DMS153 (cell line): ENCODE data around the gene TAS2R60.
"Not testable (repeated sequence)": the region's sequence is repeated elsewhere in the genome, so short reads cannot be mapped to it uniquely, and the experiment has no call there.

Source experiments
- DNase-seq: peaks from one replicate; lab custom pipeline; 2025; lab: John Stamatoyannopoulos, UW

TAS2R60 gene, protein sequence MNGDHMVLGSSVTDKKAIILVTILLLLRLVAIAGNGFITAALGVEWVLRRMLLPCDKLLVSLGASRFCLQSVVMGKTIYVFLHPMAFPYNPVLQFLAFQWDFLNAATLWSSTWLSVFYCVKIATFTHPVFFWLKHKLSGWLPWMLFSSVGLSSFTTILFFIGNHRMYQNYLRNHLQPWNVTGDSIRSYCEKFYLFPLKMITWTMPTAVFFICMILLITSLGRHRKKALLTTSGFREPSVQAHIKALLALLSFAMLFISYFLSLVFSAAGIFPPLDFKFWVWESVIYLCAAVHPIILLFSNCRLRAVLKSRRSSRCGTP

DNA sequence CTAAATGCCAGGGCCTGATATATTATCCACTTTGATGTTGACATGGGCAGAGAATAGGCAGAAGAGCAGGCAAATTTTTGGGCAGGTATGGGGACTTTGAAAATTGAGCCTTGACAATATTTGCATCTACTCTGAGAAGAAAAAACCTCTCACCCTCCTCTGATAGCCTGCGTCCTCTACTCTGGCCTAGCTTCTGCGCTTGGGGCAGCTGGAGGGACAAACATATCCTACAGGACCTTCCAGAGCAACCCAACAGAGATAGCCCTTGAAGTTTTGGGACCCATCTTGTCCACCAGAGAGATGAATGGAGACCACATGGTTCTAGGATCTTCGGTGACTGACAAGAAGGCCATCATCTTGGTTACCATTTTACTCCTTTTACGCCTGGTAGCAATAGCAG lies at the start of gene TAS2R60:
Gene TAS2R60 (plus strand): TSS at position 301 of the 400 bp plus-strand sequence. CDS start 0 bp downstream, at position 301.
- no peak for DNase-seq

DNA sequence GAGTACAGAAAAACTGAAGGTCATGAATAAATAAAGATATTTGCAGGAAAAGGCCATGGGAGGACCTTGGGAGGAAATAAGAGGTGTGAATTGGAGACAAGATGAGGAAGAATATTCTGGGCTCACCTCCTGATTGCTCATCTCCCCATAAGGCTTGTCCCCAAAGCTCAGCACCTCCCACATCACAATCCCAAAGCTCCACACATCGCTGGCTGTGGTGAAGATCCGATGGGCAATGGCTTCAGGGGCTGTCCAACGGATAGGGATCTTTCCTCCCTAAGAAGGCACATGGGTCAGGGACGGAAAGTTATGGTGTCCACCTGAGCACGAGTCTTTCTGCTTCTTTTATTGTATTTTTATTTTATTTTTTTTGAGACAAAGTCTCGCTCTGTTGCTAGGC lies 49.2 kb upstream of the TAS2R60 start:
- DNase-seq = no peak

DNA sequence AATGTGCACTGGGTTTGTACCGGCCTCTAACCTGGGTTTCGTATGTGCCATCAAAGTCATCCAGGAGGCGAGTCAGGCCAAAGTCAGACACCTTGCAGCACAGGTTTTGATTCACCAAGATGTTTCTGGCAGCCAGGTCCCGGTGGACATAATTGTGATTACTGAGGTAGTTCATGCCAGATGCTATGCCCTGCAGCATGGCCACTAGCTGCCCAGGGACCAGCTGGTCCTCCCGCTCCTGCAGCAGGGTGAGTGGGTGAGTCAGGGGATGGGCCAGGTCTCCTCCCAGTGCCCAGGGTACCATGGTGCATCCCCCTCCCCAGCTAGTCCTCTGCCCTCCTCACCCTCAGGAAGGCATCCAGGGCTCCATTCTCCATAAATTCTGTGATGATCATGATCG lies 48.5 kb upstream of the TAS2R60 start:
- no peak for DNase-seq

DNA sequence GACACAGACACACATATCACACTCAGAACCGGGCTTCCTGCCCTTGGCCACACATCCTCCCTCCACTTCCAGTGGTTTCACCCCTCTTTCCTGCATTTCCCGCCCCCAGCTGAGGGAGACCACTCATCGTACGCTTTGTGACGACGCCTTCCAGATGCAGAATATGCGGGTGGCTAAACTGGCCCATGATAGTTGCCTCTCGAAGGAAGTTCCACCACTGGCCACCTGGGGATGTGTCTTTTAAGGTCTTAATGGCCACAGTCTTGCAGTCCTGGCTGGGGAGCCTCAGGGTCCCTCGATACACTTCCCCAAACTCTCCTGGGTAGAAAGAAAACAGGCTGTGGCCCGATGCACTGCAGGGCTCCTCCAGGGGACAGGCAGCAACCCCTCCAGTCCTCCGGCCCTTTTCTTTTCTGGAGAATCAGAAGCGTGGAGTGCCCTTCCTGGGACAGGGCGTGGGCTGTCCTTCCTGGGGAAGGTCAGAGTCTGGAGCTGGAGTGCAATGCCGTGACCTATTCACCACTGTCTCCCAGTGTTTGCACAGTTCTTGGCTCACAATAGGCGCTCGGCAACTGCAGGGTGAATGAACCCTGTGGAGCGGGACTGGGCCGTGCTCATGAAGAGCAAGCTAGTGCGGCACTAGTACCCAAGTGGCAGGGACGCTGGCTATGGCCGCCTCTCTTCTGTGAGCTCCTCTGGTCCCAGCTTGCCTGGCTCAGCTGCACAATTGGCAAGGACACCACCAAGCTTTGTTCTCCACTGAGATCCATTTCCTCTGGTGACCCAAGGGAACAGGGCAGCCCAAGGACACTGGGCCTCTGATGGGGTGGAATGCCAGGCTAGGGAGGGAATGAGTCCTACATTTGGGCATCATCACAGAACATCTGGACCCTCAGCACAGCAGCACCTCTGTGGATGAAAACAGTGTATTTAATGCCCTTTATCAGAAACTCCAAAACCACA lies 47.8 kb upstream of the TAS2R60 start:
- peak; percentile 22 for DNase-seq

DNA sequence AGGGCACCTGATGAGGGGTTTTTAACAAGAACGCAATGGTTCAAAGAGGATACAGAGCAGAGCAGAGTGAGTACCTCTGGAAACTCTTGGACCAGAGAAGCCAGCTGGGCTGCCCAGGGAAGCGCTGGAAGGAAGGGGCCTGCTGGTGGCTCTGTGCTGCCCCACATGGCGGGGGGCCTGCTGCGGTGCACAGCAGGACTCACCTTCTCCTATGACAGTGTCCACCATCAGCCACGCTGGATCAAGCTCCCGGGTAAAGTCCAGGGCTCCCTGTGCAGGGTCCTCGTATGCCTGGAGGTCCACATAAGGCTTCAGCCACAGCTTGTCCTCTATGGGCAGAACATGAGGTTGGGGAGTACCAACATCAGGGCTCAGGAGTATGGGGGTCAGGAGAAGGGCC lies 47.1 kb upstream of the TAS2R60 start:
- no peak for DNase-seq

DNA sequence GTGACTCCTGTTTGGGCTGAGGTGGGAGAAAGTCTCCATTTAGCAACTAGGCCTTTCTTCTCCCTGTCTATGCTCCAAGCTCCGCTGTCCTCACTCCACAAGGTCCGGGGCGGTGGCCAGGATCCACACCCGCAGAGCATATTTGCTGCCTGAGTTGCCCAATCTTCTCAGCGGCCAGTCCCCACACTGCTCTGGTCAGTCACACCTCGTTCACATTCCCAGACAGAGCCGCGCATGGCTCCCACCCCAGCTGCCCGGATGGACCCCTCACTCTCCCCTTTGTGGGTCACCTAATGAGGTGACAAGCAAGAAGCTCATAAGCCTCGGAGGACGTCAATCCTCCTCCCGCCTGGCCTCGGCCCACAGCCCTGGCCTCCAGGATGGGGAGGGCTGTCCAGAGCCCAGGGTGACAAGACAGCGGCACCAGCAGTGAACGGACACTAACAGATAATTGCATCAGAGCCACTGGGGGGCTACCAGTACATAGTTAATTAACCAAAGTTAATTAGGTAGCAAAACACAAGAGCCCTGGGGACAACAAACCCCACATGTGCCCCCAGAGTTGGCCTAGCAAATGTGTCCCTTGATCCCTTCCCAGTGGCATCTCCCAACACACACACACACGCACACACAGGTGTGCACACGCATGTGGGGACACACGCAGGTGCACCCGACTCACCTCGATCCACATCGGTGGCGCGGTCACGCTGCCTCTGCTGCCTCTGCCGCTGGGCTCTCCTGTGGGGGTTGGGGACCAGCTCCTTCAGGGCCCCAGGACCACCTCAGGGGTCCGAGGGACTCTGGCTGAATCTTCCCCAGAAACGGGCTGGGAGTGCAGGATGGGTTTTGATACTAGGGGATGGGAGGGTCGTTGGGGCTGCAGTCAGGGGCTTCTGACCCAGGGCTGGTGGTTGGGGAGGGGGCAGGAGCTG lies 46.4 kb upstream of the TAS2R60 start:
- DNase-seq = no peak

DNA sequence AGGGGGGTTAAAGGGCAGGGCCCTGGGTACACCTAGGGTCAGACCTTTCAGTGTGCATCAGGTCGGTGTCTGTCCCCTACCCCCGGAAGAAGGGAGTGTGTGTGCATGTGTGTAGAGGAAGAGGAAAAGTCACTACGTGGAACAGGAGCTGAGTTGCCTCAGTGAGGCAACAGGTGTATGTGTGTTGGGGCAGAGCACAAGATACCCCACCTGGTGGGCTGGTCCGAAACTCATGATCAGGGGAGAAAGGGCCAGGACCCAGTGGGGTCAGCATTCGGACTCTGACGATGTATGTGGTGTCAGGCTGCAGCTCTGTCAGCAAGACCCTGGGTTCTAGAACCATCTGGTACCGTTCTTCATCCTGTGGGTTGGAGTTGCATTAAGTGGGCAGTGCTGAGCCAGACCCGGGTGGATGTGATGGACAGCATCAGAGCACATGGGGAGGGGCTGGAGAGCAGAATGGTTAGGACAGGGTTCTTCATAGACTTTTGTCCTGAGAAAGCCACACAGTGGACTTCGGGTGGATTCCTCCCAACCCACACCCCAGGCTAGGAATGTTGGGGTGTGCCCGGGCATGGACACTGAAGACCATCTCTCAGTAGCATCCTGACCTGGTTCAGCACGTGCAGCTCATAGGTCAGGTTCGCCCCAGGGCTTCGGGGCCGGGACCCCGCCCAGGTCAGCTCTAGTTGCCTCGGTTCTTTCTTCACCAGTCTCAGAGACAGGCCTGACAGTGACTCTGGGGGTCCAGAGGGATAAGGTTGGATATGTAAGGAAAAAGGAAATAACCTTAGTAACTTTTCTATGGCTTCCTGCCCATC lies 45.3 kb upstream of the TAS2R60 start:
- no peak for DNase-seq

DNA sequence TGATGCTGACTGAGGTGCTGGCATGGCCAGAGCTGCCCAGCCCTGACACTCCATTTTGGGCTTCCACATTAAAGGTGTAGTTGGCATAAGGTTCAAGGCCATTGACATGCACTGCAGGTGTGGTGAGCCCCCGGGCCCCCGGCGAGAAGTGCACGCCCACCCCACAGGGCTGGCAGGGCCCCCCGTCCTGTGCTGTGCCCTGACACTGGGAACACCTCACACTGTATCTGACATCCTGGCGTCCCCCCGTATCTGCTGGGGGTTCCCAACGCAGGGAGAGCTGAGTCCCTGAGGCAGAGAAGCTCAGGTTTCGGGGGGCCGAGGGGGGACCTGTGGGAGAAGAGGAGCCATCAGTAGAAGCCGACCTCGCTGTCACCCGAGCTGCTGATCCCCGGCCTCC lies 44.6 kb upstream of the TAS2R60 start:
- DNase-seq = no peak

DNA sequence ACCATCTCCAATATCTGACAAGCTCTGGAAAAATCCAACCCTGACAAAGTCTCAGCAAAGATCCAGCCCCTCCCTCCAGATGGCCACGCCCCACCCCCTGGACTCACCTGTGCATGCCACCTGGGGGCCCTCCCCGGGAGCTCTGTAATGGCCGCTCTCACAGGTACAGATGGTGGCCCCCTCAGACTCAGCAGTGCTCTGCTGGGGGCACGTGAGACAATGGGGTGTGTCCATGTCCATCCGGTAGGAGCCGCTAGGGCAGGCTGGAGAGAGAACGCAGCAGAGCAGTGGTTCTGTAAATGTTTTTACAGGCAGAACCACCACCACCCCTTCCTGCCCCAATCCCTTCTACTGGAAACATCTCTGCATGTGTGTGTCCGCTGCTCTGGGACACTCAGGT lies 44.1 kb upstream of the TAS2R60 start:
- no peak for DNase-seq

DNA sequence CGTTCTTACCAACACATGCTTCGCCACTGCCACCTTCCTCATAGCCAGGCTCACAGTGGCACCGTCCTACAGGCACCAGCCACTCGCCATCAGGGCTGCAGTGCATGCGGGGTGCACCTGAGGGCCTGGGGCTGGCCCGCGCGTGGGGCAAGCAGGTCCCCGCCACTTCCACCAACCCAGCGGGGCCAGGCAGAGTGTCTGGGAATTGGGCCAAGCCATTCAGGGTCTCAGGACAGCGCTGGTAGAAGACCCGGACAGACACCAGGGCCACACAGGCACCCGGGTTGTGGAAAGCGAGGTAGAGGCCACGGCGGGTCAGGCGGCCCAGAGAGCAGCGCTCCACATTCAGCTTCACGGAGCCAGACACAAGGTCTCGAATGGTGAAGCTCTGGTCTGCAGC lies 43.6 kb upstream of the TAS2R60 start:
- DNase-seq = no peak

DNA sequence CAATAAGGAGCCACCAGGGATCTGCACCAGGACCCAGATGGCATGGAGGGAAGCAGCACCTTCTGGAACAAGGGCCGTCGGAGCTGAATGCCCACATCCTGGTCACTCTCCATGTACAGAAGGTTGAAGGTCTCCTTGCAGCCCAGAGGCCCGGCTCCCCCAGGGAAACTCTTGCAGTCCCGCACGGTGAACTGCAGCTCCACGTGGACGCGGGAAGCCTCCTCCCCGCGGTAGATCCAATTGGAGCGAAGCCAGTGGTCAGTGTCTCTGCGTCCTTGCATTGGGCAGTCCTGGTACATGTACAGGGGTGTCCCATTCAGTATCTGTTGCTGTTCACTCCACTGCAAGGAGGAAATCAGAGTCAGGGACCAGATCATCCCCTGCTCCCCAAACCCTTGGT lies 42.0 kb upstream of the TAS2R60 start:
- DNase-seq = no peak

DNA sequence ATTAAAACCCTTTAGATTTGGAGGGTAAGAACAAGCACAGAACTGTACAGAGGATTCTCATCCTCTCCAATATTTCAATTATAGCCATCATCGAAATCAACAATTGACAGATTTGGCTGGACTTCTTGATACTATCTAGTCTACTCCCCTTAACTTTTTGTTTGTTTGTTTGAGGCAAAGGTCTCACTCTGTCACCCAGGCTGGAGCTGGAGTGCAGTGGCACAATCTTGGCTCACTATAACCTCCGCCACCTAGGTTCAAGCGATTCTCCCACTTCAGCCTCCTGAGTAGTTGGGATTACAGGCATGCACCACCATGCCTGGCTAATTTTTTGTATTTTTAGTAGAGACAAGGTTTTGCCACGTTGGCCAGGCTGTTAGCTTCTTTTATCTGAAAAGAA lies 41.0 kb upstream of the TAS2R60 start:
- DNase-seq = not testable (repeated sequence)

DNA sequence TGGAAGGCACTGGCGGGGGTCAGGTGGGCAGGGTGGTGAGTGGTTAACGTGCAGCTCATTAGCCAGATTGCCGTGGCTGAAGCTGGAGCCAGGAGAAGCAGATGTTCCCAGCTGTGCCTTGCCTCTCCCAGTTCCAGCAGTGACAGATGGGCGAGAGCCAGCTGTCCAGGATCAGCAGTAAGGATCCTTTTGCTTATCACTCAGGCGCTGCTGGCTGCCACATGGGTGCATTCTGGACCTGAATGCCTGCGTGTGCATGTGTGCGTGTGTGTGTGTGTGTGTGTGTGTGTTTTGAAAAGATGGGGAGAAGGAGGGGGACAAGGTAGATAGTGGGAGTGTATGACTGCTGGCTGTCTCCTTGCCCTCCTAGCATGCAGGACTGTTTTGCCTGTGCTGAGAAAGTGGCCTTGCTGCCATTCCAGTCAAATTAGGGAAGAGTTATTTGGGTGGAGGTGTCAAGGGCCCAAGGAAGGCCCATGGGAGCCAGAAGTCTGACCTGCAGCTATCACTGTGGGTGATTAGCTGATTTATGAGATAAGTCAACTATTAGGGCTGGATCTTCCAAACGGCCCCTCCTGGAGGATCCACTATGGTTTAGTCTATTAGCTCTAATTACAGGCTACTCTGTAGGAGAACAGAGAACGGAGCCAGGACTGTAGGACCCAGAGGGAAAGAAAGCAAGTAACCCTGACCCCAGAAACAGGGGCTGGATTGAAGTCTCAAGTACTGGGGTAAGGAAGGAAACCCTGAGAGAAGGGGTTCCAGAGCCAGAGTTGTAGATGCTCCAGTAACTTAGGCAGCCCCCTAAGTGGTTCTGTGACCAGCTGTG lies 37.9 kb upstream of the TAS2R60 start:
- no peak for DNase-seq

DNA sequence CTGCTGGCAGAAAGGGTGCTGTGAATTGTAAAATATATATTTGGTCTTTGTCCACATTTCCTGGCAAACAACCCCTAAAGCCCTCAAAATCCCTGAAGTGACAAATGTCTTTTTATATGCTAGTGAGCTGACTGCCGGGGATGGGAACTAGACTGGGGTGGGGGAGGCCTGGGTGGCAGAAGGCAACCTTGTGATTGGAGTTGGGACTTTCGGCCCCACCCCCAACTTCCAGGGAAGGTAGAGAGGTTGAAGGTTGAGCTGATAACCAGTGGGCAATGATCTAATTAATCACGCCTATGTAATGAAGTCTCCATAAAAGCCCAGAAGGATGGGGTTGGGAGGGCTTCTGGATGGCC lies 37.3 kb upstream of the TAS2R60 start:
- no peak for DNase-seq

DNA sequence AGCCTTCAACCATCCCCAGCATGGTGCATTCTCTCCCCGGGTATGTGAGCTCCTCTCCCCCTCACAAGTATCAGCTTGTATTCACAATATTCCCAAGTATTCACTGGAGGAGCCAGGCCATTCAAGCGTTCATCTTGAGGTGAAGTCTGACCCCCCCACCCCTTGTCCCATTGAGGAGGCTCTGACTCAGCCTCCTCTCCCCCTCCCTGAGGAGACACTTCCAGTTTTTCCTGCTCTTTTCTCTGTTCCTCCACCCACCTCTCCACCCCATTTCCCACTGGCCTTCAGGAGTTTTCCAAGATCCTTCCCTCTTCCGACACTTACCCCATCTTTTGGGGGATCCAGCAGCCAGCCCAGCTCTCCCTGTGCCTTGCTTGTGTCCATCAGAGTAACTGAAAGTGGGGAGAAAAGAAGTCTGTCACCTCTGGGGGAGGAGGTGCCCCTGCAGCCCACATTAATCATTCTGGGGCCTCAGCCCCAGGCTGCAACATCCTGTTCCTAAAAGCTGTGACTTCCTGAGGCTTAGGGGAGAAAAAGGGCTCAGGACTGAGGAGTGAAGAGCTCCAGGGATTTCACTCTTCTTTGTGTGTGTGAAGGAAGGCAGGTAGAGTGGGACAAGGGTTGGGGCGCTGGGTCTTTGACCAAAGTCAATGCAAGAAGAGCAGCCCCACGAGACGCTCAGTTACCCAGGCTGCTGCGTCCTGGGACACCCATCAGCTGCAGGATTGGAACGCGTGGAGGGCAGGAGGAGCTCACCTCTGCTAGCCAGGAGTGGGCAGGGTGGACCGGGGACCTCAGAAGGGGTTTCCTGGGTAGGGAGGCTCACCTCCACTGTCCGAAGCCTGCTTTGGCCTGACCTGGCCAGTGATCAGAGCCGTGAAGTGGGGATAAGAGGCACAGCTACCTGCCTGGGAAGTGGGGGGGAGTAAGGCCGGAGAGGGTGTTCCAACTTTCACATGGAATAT lies 35.7 kb upstream of the TAS2R60 start:
- DNase-seq = no peak

DNA sequence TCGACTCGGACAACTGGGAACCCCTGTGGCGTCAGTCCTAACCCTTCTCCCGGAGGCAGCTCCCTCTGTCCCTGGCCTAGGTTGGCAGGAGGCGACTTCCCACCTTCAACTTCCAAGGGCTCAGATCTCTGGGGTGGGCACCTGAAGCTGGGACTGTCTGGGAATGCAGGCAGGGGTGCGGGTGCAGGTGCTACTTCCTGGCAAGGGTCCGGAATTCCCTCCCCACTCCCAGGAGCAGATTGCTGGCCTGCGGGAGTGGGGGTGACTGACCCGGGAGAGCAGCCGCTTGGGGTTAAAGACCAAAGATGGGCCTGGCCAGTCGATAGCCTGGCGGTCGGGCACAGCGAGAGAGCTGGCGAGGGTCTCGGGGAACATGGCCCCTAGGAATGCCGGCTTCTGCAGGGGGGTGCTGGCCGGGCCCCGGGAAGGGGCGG lies 35.0 kb upstream of the TAS2R60 start:
- DNase-seq = no peak

DNA sequence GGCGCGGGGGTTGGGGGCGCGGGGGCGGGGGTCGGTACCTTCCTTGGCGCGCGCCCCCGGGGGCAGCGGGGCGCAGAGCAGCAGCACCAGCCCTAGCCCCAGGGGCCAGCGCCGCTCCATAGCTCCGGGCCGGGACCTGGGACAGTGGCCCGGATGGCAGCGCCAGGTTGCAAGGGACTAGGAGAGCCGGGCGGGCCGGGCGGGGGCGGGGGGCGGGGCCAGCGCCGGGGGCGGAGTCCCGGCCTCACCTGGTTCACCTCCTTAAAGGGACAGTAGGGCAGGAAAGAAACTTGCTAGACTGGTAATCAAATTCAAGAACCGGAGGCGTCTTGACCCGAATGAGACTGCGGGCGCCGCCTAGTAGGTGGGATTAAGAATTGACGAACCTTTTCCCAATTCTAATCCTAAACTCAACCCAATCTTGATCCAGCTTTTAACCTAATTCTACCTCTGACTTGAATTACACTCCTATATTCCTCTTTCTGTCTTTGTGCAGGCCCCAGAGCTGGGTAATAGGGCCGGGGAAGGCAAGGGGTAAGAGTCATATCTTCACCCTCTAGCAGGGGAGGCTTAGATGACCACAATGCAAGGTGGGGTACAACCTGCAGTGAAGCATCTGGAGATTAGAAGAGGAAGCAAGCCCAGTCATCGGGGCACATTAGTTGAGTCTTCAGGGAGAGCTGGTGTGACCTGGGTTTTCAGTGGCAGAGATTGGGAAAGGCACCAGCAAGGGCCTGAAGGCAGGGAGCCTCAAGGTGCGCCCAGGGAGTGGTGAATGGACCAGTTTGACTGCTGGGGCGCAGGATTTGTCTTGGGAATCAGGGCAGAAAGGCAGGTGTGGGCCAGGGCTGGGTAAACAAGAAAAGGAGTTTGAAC lies 34.3 kb upstream of the TAS2R60 start, which contains the start of gene EPHA1:
Gene EPHA1 (minus strand): TSS at position 171 of the 876 bp plus-strand sequence. CDS start 51 bp downstream, at position 120.
- DNase-seq = no peak

DNA sequence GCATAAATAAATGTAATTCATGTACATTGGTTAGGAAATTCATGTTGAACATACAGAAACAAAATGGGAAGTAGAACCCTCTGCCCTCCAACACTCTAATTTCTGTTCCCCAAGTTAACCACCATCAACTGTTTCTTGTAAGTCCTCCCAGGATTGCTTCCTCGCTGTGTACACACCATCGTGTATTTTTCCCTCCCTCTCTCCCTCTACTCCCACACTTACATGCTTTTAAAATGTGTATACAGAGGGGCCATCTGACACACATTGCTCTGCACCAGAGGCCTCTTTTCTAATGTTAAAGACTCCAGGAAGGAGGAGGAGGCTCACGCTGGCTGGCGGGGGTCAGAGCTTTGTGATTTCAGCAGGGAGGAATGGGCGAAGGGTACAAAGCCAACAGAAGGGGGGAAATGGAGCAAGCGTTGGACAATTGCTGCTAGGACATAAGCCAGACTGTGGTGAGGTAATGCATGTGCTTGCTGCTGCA lies 32.7 kb upstream of the TAS2R60 start:
- DNase-seq = no peak
